Measurements from ENCODE around the gene RBMS1.

GRCh38 chr2:160401895-160402294 is 91.7 kb downstream of the RBMS1 start:
- TF ChIP-seq POLR2AphosphoS5 (IDR thresholded peaks at IDR 0.05) (no peak), EZH2 (IDR thresholded peaks at IDR 0.05; ENCODE audit: borderline replicate concordance, insufficient read depth, low read length, poor library complexity, severe bottlenecking) (no peak), RAD21 (conservative IDR thresholded peaks at IDR 0.05) (no peak), MXI1 (conservative IDR thresholded peaks at IDR 0.05; ENCODE audit: poor library complexity, severe bottlenecking) (no peak)
- TF ChIP-seq, protein P1, sequence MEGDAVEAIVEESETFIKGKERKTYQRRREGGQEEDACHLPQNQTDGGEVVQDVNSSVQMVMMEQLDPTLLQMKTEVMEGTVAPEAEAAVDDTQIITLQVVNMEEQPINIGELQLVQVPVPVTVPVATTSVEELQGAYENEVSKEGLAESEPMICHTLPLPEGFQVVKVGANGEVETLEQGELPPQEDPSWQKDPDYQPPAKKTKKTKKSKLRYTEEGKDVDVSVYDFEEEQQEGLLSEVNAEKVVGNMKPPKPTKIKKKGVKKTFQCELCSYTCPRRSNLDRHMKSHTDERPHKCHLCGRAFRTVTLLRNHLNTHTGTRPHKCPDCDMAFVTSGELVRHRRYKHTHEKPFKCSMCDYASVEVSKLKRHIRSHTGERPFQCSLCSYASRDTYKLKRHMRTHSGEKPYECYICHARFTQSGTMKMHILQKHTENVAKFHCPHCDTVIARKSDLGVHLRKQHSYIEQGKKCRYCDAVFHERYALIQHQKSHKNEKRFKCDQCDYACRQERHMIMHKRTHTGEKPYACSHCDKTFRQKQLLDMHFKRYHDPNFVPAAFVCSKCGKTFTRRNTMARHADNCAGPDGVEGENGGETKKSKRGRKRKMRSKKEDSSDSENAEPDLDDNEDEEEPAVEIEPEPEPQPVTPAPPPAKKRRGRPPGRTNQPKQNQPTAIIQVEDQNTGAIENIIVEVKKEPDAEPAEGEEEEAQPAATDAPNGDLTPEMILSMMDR (IDR thresholded peaks at IDR 0.05; ENCODE audit: poor library complexity, severe bottlenecking): no peak
- TF ChIP-seq, protein P2, sequence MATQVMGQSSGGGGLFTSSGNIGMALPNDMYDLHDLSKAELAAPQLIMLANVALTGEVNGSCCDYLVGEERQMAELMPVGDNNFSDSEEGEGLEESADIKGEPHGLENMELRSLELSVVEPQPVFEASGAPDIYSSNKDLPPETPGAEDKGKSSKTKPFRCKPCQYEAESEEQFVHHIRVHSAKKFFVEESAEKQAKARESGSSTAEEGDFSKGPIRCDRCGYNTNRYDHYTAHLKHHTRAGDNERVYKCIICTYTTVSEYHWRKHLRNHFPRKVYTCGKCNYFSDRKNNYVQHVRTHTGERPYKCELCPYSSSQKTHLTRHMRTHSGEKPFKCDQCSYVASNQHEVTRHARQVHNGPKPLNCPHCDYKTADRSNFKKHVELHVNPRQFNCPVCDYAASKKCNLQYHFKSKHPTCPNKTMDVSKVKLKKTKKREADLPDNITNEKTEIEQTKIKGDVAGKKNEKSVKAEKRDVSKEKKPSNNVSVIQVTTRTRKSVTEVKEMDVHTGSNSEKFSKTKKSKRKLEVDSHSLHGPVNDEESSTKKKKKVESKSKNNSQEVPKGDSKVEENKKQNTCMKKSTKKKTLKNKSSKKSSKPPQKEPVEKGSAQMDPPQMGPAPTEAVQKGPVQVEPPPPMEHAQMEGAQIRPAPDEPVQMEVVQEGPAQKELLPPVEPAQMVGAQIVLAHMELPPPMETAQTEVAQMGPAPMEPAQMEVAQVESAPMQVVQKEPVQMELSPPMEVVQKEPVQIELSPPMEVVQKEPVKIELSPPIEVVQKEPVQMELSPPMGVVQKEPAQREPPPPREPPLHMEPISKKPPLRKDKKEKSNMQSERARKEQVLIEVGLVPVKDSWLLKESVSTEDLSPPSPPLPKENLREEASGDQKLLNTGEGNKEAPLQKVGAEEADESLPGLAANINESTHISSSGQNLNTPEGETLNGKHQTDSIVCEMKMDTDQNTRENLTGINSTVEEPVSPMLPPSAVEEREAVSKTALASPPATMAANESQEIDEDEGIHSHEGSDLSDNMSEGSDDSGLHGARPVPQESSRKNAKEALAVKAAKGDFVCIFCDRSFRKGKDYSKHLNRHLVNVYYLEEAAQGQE (IDR thresholded peaks at IDR 0.05; ENCODE audit: borderline replicate concordance): no peak

Data from neural cell (in vitro differentiated cells).